ENCODE measurements around the gene TTLL5. TPM values are rescaled to one million over a fixed set of nuclear protein-coding genes. Genes with fewer than 3 reads are reported as not detected.

Gene TTLL5
- total RNA-seq, 4 donors from 2014 or later = 32.4 to 183 (median 40.6) TPM

GRCh38 chr14:75944607-75945241 lies 283.7 kb downstream of the TTLL5 start:
- no peaks in the 10 kb centered on the region for H3K9me3 ChIP-seq
- DNase-seq = no peak

DNA sequence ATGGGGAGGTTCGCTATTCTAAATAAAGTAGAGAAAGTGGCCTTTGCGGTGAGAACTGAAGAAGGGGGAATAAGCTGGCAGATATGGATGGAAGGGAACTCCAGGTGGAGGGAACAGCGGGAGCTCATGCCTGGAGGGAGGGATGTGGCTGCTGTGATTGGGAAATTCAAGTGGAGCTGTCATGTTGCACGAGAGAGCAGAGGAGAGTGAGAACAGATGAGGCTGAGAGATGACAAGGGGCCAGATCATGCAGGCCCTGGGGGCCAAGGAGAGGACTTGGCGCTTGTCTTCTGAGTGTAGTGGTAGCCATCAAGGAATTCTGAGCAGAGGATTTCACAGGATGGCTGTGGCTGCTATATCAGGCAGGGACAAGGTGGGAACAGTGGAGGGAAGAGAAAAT lies 285.7 kb downstream of the TTLL5 start:
- H3K4me1 ChIP-seq = no peaks in the 10 kb centered on the region
- H3K4me3 ChIP-seq = no peak overlapping the region
- TF ChIP-seq, protein P1, sequence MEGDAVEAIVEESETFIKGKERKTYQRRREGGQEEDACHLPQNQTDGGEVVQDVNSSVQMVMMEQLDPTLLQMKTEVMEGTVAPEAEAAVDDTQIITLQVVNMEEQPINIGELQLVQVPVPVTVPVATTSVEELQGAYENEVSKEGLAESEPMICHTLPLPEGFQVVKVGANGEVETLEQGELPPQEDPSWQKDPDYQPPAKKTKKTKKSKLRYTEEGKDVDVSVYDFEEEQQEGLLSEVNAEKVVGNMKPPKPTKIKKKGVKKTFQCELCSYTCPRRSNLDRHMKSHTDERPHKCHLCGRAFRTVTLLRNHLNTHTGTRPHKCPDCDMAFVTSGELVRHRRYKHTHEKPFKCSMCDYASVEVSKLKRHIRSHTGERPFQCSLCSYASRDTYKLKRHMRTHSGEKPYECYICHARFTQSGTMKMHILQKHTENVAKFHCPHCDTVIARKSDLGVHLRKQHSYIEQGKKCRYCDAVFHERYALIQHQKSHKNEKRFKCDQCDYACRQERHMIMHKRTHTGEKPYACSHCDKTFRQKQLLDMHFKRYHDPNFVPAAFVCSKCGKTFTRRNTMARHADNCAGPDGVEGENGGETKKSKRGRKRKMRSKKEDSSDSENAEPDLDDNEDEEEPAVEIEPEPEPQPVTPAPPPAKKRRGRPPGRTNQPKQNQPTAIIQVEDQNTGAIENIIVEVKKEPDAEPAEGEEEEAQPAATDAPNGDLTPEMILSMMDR (IDR thresholded peaks at IDR 0.05) = no peak
- no peak for TF ChIP-seq POLR2A (IDR thresholded peaks at IDR 0.05)
- DNase-seq = no peak
- H3K36me3 ChIP-seq = no peaks in the 10 kb centered on the region
- no peaks in the 10 kb centered on the region for H3K9me3 ChIP-seq
- no peak overlapping the region for H3K27ac ChIP-seq
- no peaks in the 10 kb centered on the region for H3K27me3 ChIP-seq
- intact Hi-C loops (cut with DNase I; ENCODE audit: low total_unique reads) = no loop called here

More at GRCh38 chr14:75944607-75945241, 283.7 kb downstream of the TTLL5 start:
- Histone ChIP-seq H3K4me1 (no peaks in the 10 kb centered on the region), H3K4me3 (no peak overlapping the region), H3K27ac (no peak overlapping the region), H3K27me3 (no peaks in the 10 kb centered on the region), H3K36me3 (no peaks in the 10 kb centered on the region)
- intact Hi-C loops (cut with DNase I; ENCODE audit: low total_unique reads) = no loop called here
- no peak for TF ChIP-seq POLR2A (IDR thresholded peaks at IDR 0.05)
- TF ChIP-seq, protein P1 (IDR thresholded peaks at IDR 0.05) = no peak

- H3K36me3 ChIP-seq = no peaks in the 10 kb centered on the region
- no peak overlapping the region for H3K4me3 ChIP-seq
- intact Hi-C loops (cut with DNase I; ENCODE audit: low total_unique reads) = no loop called here
- no peak for TF ChIP-seq POLR2A (IDR thresholded peaks at IDR 0.05)
- TF ChIP-seq, protein P1 (IDR thresholded peaks at IDR 0.05) = no peak
- no peak for DNase-seq
- H3K4me1 ChIP-seq = no peaks in the 10 kb centered on the region
- no peaks in the 10 kb centered on the region for H3K9me3 ChIP-seq
- H3K27me3 ChIP-seq = no peaks in the 10 kb centered on the region
- no peak overlapping the region for H3K27ac ChIP-seq
These were observed 291.4 kb downstream of the TTLL5 start for GRCh38 chr14:75952489-75952888.

DNA sequence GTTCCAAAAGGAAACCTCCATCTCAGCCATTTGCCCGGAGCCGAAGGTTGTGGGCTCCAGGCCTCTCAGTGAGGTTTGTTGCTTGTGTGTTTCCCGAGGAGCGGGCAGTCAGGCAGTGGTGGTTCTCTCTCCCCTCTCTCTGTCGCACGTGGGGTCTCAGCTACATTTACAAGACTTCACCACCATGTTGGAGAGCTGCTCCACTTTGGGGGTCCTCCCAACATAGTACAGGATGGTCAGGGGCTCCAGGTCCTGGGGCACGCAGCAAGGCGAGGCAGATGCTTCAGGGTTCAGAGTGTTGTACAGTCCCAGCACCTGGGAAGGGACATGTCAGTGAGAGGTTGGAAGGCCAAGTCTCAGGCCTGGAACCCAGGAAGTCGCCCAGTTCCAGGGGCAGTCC lies 298.0 kb downstream of the TTLL5 start:
- intact Hi-C loops (cut with DNase I; ENCODE audit: low total_unique reads) = no loop called here
- Histone ChIP-seq H3K27ac (no peak overlapping the region), H3K4me1 (no peaks in the 10 kb centered on the region), H3K27me3 (no peaks in the 10 kb centered on the region), H3K36me3 (no peaks in the 10 kb centered on the region), H3K4me3 (no peak overlapping the region), H3K9me3 (no peaks in the 10 kb centered on the region)
- DNase-seq = no peak
- no peak for TF ChIP-seq POLR2A (IDR thresholded peaks at IDR 0.05)

GRCh38 chr14:75960231-75960630 lies 299.2 kb downstream of the TTLL5 start:
- no peaks in the 10 kb centered on the region for H3K27me3 ChIP-seq
- no peak for TF ChIP-seq POLR2A (IDR thresholded peaks at IDR 0.05)
- TF ChIP-seq, protein P1 (IDR thresholded peaks at IDR 0.05) = no peak
- H3K27ac ChIP-seq = no peak overlapping the region
- intact Hi-C loops (cut with DNase I; ENCODE audit: low total_unique reads) = no loop called here
- DNase-seq = no peak
- H3K36me3 ChIP-seq = no peaks in the 10 kb centered on the region
- no peak overlapping the region for H3K4me3 ChIP-seq
- H3K4me1 ChIP-seq = no peaks in the 10 kb centered on the region
- H3K9me3 ChIP-seq = no peaks in the 10 kb centered on the region

- Histone ChIP-seq H3K4me1 (no peaks in the 10 kb centered on the region), H3K27me3 (no peaks in the 10 kb centered on the region), H3K9me3 (no peaks in the 10 kb centered on the region), H3K27ac (no peak overlapping the region), H3K36me3 (no peaks in the 10 kb centered on the region), H3K4me3 (no peak overlapping the region)
- TF ChIP-seq, protein P1 (IDR thresholded peaks at IDR 0.05) = no peak
- TF ChIP-seq POLR2A (IDR thresholded peaks at IDR 0.05) = no peak
- DNase-seq = no peak
- intact Hi-C loops (cut with DNase I; ENCODE audit: low total_unique reads) = no loop called here
These were observed 300.6 kb downstream of the TTLL5 start for GRCh38 chr14:75961662-75962061.
